GM12892 (cell line): Measurements from ENCODE around the gene DGKI. TPM values are rescaled to one million over a fixed set of nuclear protein-coding genes. Genes with fewer than 3 reads are reported as not detected.

Experiments
- DNase-seq: peaks from one replicate; pipeline ENCODE4 v3.0.0; 2011; ENCODE audit not compliant: insufficient read length
- FAIRE-seq: peaks from 2 replicates; lab custom pipeline; 2011; peaks lifted over from hg19 to GRCh38; lab: Jason Lieb, UNC
- POLR2A ChIP-seq: IDR thresholded peaks from 2 replicates; pipeline ENCODE4 v1.6.1; 2011; ENCODE audit warnings: low read depth, low read length, control low read depth
- POLR2AphosphoS5 ChIP-seq: IDR thresholded peaks from 2 replicates; pipeline ENCODE4 v1.6.1; 2011; ENCODE audit warnings: low read depth, low read length, control low read depth
- TAF1 ChIP-seq: IDR thresholded peaks from 2 replicates; pipeline ENCODE4 v1.6.1; 2011; ENCODE audit warnings: low read depth, mild to moderate bottlenecking, control low read depth, low read length, borderline replicate concordance
- polyA plus RNA-seq: library from polyadenylated mRNA; unstranded; fragments of >200 nt; gene quantifications from one replicate; pipeline ENCODE4 v1.2.1, GENCODE V29; 2012; ENCODE audit warnings: missing spikeins, inconsistent platforms; ENCODE audit not compliant: missing spikeins

The DGKI gene
- polyA plus RNA-seq = 14.3 TPM

- TF ChIP-seq POLR2AphosphoS5 = no peak
- no peak for TF ChIP-seq TAF1
- TF ChIP-seq POLR2A = no peak
- DNase-seq = no peak
- FAIRE-seq = no peak
Observed at GRCh38 chr7:137846827-137847567, at the start of gene DGKI. Gene DGKI (minus strand): TSS chr7:137846974.

GRCh38 chr7:137895301-137896221, 48.8 kb upstream of the DGKI start:
- no peak for TF ChIP-seq POLR2A
- TF ChIP-seq POLR2AphosphoS5 = no peak
- TF ChIP-seq TAF1 = no peak
- DNase-seq = no peak
- FAIRE-seq = peak; percentile 40

GRCh38 chr7:137893143-137893742, 46.5 kb upstream of the DGKI start:
- TF ChIP-seq POLR2A (no peak), POLR2AphosphoS5 (no peak), TAF1 (no peak)
- no peak for FAIRE-seq
- no peak for DNase-seq

GRCh38 chr7:137891016-137891655, 44.4 kb upstream of the DGKI start:
- TF ChIP-seq POLR2AphosphoS5 = no peak
- no peak for TF ChIP-seq TAF1
- TF ChIP-seq POLR2A = no peak
- FAIRE-seq (no peak), DNase-seq (no peak)

GRCh38 chr7:137890449-137890921, 43.7 kb upstream of the DGKI start:
- TF ChIP-seq POLR2AphosphoS5 (no peak), TAF1 (no peak), POLR2A (no peak)
- FAIRE-seq (no peak), DNase-seq (no peak)

GRCh38 chr7:137888241-137888640, 41.5 kb upstream of the DGKI start:
- TF ChIP-seq TAF1 (no peak), POLR2AphosphoS5 (no peak), POLR2A (no peak)
- FAIRE-seq (no peak), DNase-seq (no peak)

GRCh38 chr7:137886746-137887145, 40.0 kb upstream of the DGKI start:
- TF ChIP-seq TAF1 (no peak), POLR2AphosphoS5 (no peak), POLR2A (no peak)
- no peak for FAIRE-seq
- no peak for DNase-seq

- DNase-seq (no peak), FAIRE-seq (no peak)
- no peak for TF ChIP-seq POLR2A
- no peak for TF ChIP-seq TAF1
- no peak for TF ChIP-seq POLR2AphosphoS5
Observed at GRCh38 chr7:137886281-137886680, 39.5 kb upstream of the DGKI start.

GRCh38 chr7:137885678-137886077, 38.9 kb upstream of the DGKI start:
- no peak for TF ChIP-seq POLR2A
- no peak for TF ChIP-seq TAF1
- no peak for TF ChIP-seq POLR2AphosphoS5
- FAIRE-seq (no peak), DNase-seq (no peak)

GRCh38 chr7:137882806-137883205, 36.0 kb upstream of the DGKI start:
- FAIRE-seq = no peak
- DNase-seq = no peak
- TF ChIP-seq TAF1 = no peak
- TF ChIP-seq POLR2A = no peak
- TF ChIP-seq POLR2AphosphoS5 = no peak

- TF ChIP-seq POLR2A (no peak), POLR2AphosphoS5 (no peak), TAF1 (no peak)
- no peak for FAIRE-seq
- DNase-seq = peak; percentile 34
Observed at GRCh38 chr7:137882261-137882668, 35.5 kb upstream of the DGKI start.
